ENCODE data around the gene TNP1.

Gene TNP1

DNA sequence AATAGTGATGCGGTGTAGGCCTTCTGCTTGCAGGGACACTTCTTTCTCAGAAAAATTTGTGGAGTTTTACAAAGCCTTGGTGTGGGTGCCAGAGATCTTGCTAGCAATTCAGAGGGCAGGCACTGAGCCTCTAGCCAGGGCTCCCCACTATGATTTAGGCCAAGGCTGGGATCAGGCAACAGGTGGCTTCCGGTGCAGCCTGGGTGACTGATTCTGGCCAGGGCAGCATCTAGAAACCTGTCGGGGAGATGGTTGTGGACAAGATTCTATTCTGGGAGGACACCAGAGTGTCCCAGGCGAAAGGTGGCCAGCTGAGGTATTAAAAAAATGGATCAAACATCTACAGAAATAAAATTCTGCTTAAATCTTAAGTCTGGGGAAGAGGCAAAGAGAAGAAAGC lies 21.5 kb upstream of the TNP1 start:
- Mint-ChIP-seq H3K4me3 (no peak overlapping the region), H3K36me3 (ENCODE audit: low read depth) (no peaks in the 10 kb centered on the region), H3K9me3 (peaks cover 2% of the 10 kb centered on the region), H3K4me1 (peaks cover 35% of the 10 kb centered on the region), H3K27ac (peak overlapping the region in 2 of 3 experiments; percentile 46 to 50), H3K27me3 (ENCODE audit: low read depth) (peaks cover 7% of the 10 kb centered on the region)
- TF ChIP-seq, protein P1, sequence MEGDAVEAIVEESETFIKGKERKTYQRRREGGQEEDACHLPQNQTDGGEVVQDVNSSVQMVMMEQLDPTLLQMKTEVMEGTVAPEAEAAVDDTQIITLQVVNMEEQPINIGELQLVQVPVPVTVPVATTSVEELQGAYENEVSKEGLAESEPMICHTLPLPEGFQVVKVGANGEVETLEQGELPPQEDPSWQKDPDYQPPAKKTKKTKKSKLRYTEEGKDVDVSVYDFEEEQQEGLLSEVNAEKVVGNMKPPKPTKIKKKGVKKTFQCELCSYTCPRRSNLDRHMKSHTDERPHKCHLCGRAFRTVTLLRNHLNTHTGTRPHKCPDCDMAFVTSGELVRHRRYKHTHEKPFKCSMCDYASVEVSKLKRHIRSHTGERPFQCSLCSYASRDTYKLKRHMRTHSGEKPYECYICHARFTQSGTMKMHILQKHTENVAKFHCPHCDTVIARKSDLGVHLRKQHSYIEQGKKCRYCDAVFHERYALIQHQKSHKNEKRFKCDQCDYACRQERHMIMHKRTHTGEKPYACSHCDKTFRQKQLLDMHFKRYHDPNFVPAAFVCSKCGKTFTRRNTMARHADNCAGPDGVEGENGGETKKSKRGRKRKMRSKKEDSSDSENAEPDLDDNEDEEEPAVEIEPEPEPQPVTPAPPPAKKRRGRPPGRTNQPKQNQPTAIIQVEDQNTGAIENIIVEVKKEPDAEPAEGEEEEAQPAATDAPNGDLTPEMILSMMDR (IDR thresholded peaks at IDR 0.05; ENCODE audit: unreplicated experiment in 3 of 3): no peak

DNA sequence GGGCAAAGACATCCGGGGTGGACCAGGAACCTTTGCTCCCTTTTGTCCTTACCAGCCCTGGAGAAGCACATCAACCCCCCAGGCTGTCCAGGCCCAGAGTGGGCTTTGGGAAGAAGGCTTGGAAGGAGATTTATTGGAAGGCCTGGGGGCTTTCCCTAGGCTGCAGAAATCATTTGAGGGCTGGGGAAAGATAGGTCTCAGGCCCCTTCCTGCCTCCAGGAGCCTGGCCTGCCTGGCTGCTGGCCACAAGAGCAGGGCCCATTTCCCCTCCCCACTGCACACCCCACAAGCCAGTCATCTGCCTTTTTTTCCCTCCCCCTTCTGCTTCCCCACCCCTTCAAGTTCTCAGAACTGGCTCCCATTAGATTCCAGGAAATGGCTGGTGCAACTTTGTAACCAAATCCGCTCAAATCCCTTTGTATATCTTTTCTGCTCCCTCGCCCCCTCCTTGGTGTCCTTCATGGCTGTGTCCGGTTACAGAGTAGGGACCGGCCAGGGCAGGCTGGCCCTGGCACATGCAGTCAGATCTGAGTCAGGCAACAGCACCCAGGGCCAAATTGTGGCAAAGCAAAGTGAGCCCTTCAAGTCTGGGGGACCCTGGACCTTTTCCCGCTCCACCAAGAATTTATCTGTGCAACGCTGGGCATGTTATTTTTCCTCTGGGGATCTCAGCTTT lies 20.8 kb upstream of the TNP1 start:
- peaks cover 35% of the 10 kb centered on the region for H3K4me1 Mint-ChIP-seq
- TF ChIP-seq, protein P1 (IDR thresholded peaks at IDR 0.05; ENCODE audit: unreplicated experiment in 3 of 3): no peak
- peak overlapping the region in 2 of 3 experiments; percentile 11 to 20 for H3K27ac Mint-ChIP-seq
- no peak overlapping the region for H3K4me3 Mint-ChIP-seq
- H3K9me3 Mint-ChIP-seq: peaks cover under 1% of the 10 kb centered on the region
- H3K36me3 Mint-ChIP-seq (ENCODE audit: low read depth): no peaks in the 10 kb centered on the region
- peaks cover 4% of the 10 kb centered on the region for H3K27me3 Mint-ChIP-seq (ENCODE audit: low read depth)

DNA sequence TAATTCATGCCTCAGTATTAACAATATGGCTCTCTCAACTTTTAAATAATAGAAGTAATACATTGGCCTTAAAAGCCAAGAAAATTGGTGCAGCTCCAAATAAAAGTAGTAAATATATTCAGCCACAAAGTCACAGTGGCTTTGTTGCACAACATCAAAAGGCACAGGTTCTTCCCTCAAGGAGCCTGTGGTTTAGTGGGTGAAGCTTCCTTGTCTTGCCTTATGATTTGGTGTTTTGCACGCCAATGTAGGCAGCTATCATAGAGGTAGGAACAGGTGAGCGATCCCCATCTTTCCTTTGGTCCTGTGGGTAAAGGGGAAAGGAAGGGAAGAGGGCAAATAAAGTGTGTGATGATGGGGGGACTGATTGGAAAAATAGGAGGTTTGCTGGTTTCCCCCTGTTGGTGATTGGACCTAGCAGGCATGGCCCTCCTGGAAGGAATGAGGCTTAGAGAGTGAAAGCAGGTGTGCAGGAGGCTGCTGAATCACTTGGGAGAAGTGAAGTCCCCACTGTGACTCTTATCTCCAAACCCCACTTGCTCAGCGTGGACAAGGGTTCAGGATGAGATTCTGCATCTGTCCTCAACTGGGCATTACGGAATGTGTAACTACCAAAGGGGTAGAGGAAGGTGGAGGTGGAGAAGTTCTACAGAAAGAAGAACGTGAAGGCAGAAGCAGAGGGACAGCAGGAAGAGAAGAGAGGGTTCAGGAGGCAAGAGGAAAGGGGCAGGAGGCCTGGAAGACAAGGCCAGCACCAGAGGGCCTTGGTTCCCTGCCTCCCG lies 20.1 kb upstream of the TNP1 start:
- no peak overlapping the region for H3K4me3 Mint-ChIP-seq

DNA sequence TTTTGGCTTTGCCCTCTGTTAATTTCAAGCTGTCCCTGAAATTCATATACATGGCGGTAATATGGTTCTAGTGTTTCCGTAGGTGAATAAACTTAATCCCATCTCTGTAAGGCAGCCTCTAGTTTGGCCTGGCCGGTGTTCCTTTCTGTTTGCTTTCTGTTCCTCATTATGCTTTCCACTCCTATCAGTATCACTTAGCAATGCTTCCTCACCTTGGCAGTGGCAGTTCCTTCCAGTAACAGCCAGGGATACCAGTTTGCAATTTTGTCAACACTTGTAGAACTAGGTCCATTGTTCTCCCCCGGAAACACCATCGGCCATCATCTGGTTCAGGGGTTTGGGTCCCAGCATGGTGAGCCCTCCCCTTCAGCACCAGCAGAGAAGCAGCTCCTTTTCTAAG lies 18.2 kb upstream of the TNP1 start:
- no peak overlapping the region for H3K27ac Mint-ChIP-seq
- H3K36me3 Mint-ChIP-seq (ENCODE audit: low read depth): no peaks in the 10 kb centered on the region
- H3K4me3 Mint-ChIP-seq: no peak overlapping the region
- peaks cover 3% of the 10 kb centered on the region for H3K27me3 Mint-ChIP-seq (ENCODE audit: low read depth)
- TF ChIP-seq, protein P1 (IDR thresholded peaks at IDR 0.05; ENCODE audit: unreplicated experiment in 3 of 3): no peak
- H3K4me1 Mint-ChIP-seq: peaks cover 21% of the 10 kb centered on the region
- H3K9me3 Mint-ChIP-seq: no peaks in the 10 kb centered on the region

More for the DNA sequence above, 20.1 kb upstream of the TNP1 start:
- Mint-ChIP-seq H3K27me3 (ENCODE audit: low read depth) (peaks cover 3% of the 10 kb centered on the region), H3K36me3 (ENCODE audit: low read depth) (no peaks in the 10 kb centered on the region), H3K4me1 (peaks cover 35% of the 10 kb centered on the region), H3K27ac (peak overlapping the region; percentile 1 to 12 (median 11)), H3K9me3 (no peaks in the 10 kb centered on the region)
- TF ChIP-seq, protein P1 (IDR thresholded peaks at IDR 0.05; ENCODE audit: unreplicated experiment in 3 of 3): no peak

DNA sequence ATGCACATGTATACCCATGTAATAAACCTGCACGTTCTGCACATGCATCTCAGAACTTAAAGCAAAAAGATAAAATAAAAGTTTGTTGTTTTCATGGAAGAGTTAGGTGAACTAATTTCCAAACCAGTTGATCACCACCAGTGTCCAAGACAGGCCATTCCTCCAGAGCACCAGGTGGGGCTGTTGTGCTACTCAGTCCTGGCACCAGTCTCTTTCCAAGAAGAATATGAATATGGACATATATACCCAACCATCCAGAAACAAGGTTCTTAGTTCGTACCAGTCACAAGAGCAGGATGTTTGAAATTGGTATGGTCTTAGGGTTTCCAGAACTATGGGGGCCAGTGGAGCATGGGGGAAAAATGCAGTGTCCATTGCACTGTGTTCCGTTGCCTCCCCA lies 17.2 kb upstream of the TNP1 start:
- TF ChIP-seq, protein P1 (IDR thresholded peaks at IDR 0.05; ENCODE audit: unreplicated experiment in 3 of 3): no peak
- H3K4me1 Mint-ChIP-seq: peaks cover 20% of the 10 kb centered on the region
- no peaks in the 10 kb centered on the region for H3K36me3 Mint-ChIP-seq (ENCODE audit: low read depth)
- H3K9me3 Mint-ChIP-seq: no peaks in the 10 kb centered on the region
- H3K4me3 Mint-ChIP-seq: no peak overlapping the region
- peaks cover 3% of the 10 kb centered on the region for H3K27me3 Mint-ChIP-seq (ENCODE audit: low read depth)
- no peak overlapping the region for H3K27ac Mint-ChIP-seq
